ENCODE measurements around the gene MSANTD1. TPM values are rescaled to one million over a fixed set of nuclear protein-coding genes. Genes with fewer than 3 reads are reported as not detected.

The MSANTD1 gene
- total RNA-seq, 4 donors from 2014 or later = 2.0 to 4.9 (median 2.4) TPM

- peaks cover 0 to 8% of the 10 kb centered on the region in 2 donors for H3K4me1 ChIP-seq
- TF ChIP-seq, protein P1, sequence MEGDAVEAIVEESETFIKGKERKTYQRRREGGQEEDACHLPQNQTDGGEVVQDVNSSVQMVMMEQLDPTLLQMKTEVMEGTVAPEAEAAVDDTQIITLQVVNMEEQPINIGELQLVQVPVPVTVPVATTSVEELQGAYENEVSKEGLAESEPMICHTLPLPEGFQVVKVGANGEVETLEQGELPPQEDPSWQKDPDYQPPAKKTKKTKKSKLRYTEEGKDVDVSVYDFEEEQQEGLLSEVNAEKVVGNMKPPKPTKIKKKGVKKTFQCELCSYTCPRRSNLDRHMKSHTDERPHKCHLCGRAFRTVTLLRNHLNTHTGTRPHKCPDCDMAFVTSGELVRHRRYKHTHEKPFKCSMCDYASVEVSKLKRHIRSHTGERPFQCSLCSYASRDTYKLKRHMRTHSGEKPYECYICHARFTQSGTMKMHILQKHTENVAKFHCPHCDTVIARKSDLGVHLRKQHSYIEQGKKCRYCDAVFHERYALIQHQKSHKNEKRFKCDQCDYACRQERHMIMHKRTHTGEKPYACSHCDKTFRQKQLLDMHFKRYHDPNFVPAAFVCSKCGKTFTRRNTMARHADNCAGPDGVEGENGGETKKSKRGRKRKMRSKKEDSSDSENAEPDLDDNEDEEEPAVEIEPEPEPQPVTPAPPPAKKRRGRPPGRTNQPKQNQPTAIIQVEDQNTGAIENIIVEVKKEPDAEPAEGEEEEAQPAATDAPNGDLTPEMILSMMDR (IDR thresholded peaks at IDR 0.05) = no peak
- TF ChIP-seq POLR2A (IDR thresholded peaks at IDR 0.05) = no peak
- H3K36me3 ChIP-seq = no peaks in the 10 kb centered on the region
- H3K9me3 ChIP-seq = no peaks in the 10 kb centered on the region
- H3K27me3 ChIP-seq = no peaks in the 10 kb centered on the region
- DNase-seq = peak in 1 of 2 donors; percentile 2
- intact Hi-C loops (cut with DNase I) = no loop called here
- H3K4me3 ChIP-seq (replicated peaks in 1 of 3) = no peak overlapping the region
- H3K27ac ChIP-seq = no peak overlapping the region
- WGBS, 2 donors = 86 to 92% methylated on average over 21 of the region's 21 CpGs
These were observed 7.5 kb downstream of the MSANTD1 start for GRCh38 chr4:3256230-3257102.

GRCh38 chr4:3257103-3257555 lies 8.2 kb downstream of the MSANTD1 start:
- no peak for TF ChIP-seq POLR2A (IDR thresholded peaks at IDR 0.05)
- TF ChIP-seq, protein P1 (IDR thresholded peaks at IDR 0.05) = no peak
- peaks cover 0 to 8% of the 10 kb centered on the region in 2 donors for H3K4me1 ChIP-seq
- no peak overlapping the region for H3K27ac ChIP-seq
- no peaks in the 10 kb centered on the region for H3K9me3 ChIP-seq
- peak in 1 of 2 donors; percentile 23 for DNase-seq
- H3K27me3 ChIP-seq = no peaks in the 10 kb centered on the region
- WGBS, 2 donors = 88 to 94% methylated on average over 5 to 9 of the region's 9 CpGs
- no peak overlapping the region for H3K4me3 ChIP-seq (replicated peaks in 1 of 3)
- H3K36me3 ChIP-seq = no peaks in the 10 kb centered on the region
- intact Hi-C loops (cut with DNase I) = no loop called here

DNA sequence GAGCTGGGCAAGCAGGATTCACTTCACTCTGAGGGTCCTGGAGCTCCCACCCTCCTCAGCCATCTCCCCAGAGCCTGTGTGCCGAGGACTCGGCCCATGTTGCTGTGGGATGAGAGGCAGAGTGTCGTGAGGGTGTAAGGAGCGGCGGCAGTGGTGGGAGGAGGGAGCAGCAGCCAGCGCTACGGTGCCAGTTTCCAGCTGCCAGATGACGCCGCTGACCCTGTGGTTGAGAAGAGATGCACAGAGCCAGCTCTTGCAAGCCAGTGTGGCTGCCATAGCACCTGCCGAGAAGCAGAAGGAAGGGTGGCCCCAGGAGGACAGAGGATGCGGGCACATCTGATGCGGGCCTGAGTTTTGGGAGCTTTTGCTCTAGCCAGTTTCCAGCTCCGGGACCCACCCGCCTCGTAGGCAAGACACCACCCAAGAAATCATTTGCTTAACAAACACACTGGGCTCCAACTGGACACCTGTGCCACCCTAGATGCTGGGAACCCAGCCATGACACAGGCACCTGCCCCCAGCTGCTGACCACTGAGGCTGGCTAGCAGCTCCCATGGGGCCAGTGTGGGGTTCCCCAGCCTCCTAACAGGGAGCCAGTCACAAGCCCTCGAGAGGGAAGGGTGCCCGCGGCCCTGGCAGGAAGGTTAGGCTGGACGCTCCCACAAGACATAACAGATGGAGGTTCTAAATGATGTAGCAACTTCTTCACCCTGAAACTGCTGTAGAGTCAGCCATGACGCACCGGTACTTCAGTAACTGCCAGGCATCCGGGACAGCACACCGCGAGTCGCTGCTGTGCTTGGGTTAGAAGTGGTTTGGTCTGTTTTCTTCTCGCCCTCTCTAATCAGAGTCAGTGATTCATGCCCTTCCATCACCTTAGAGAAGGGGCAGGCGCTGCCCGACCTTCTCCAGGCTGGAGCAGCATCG lies 8.9 kb downstream of the MSANTD1 start:
- WGBS, 2 donors = 68 to 77% methylated on average over 27 to 28 of the region's 29 CpGs
- Histone ChIP-seq H3K27ac (peak overlapping the region in 1 of 3 donors; percentile 30), H3K36me3 (no peaks in the 10 kb centered on the region), H3K4me1 (peaks cover 0 to 8% of the 10 kb centered on the region in 2 donors), H3K27me3 (no peaks in the 10 kb centered on the region), H3K9me3 (no peaks in the 10 kb centered on the region), H3K4me3 (replicated peaks in 1 of 3) (no peak overlapping the region)
- TF ChIP-seq, protein P1 (IDR thresholded peaks at IDR 0.05) = no peak
- TF ChIP-seq POLR2A (IDR thresholded peaks at IDR 0.05) = no peak
- intact Hi-C loops (cut with DNase I) = no loop called here
- peak; percentile 81 to 87 for DNase-seq

DNA sequence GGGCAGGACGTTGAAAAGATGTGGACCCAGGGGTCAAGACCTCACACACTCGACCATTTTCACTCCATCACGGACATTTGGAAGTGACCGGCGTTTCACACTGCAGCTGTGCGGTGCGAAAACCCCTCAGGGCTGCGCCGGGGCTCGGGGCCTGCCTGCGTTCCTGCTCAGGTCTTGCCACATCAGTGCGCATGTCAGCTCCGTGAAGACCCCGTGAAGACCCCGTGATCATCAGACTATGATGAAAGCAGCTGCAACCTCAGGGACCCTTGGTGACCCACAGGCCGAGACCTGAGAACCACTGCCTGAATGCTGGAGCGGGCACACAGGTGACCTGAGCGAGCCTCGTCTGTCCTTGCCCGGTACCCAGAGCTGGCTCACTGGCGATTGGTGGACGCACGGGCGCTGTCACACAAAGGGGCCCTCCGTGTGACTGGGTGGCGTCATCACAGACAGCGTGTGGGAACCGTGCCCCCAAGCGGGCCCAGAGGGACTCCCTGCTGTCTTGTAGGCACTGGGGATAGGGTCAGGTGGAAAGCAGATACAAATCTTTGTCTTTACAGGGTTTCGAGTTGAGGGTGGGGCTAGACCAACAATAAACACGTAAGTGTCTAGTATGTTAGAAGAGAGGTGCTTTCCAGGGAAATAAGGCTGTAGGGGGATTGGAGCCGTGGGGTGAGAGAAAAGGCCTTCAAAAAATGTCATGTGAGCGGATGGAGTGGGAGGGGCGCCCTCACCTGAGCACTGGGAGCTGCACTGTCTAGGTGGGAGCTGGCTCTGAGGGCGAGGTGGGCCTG lies 12.7 kb downstream of the MSANTD1 start:
- intact Hi-C loops (cut with DNase I) = no loop called here
- no peaks in the 10 kb centered on the region for H3K36me3 ChIP-seq
- peaks cover 0 to 8% of the 10 kb centered on the region in 2 donors for H3K4me1 ChIP-seq
- no peaks in the 10 kb centered on the region for H3K27me3 ChIP-seq
- TF ChIP-seq, protein P1 (IDR thresholded peaks at IDR 0.05) = no peak
- TF ChIP-seq POLR2A (IDR thresholded peaks at IDR 0.05) = no peak
- 91 to 92% methylated on average over 30 to 35 of the region's 35 CpGs for WGBS, 2 donors
- H3K4me3 ChIP-seq (replicated peaks in 1 of 3) = no peak overlapping the region
- no peak for DNase-seq
- no peaks in the 10 kb centered on the region for H3K9me3 ChIP-seq
- no peak overlapping the region for H3K27ac ChIP-seq

Measured in thyroid gland (tissue), 4 donors.